ENCODE results near the gene GPATCH1. TPM values are rescaled to one million over a fixed set of nuclear protein-coding genes. Genes with fewer than 3 reads are reported as not detected.

GPATCH1 gene
- total and polyA plus RNA-seq, 10 of the 15 experiments (the other 5 are each of a cell fraction or from before 2014, with no cell fraction given): 4.5 to 9.6 (median 7.2) TPM

GRCh38 chr19:33176670-33177416, 95.9 kb downstream of the GPATCH1 start (continued):
- TF ChIP-seq CBFB (IDR thresholded peaks at IDR 0.05; ENCODE audit: low read depth) (peak; percentile 55), IKZF1 (conservative IDR thresholded peaks at IDR 0.05) (peak; percentile 97), POLR2A (IDR thresholded peaks at IDR 0.05; ENCODE audit: low read depth, low read length) (peak; percentile 99), LARP7 (IDR thresholded peaks at IDR 0.05) (peak; percentile 25; the same call in 1 of the 2 replicates), TBL1XR1 (IDR thresholded peaks at IDR 0.05; ENCODE audit: low read depth, low read length) (peak; percentile 92), E2F4 (IDR thresholded peaks at IDR 0.05; ENCODE audit: low read depth, low read length) (no peak; the same call in 1 of the 2 replicates), TAF1 (IDR thresholded peaks at IDR 0.05; ENCODE audit: borderline replicate concordance, low read depth, low read length) (peak; percentile 68; the same call in 1 of the 2 replicates), TARDBP (IDR thresholded peaks at IDR 0.05; ENCODE audit: borderline replicate concordance) (peak; percentile 92), MEF2B (IDR thresholded peaks at IDR 0.05; ENCODE audit: partially characterized antibody, poor library complexity, severe bottlenecking) (peak; percentile 78), YY1 (IDR thresholded peaks at IDR 0.05; ENCODE audit: low read depth, low read length) (peak; percentile 20; the same call in 1 of the 2 replicates), NKRF (conservative IDR thresholded peaks at IDR 0.05) (peak; percentile 76), ASH2L (IDR thresholded peaks at IDR 0.05; ENCODE audit: borderline replicate concordance, low read depth) (peak; percentile 48; the same call in 1 of the 2 replicates), IRF5 (IDR thresholded peaks at IDR 0.05; ENCODE audit: borderline replicate concordance) (no peak), STAT1 (conservative IDR thresholded peaks at IDR 0.05) (peak; percentile 26)
